Subcutaneous adipose tissue (tissue), 4 donors: ENCODE data around the gene RHBDF2. TPM values are rescaled to one million over a fixed set of nuclear protein-coding genes. Genes with fewer than 3 reads are reported as not detected.

Source experiments
- total RNA-seq, 4 donors: library from RNA; depleted of rRNA; stranded (reverse); fragments of >200 nt; gene quantifications; one replicate each; pipeline ENCODE4 v1.1.0, GENCODE V29; 2016
- TF ChIP-seq, protein P1 (sequence below): fragments of 450-650 bp; IDR thresholded peaks from one replicate; pipeline ENCODE4 v1.5.1; 2016; ENCODE audit warnings: low read depth, mild to moderate bottlenecking, control low read depth, antibody characterized with exemption, moderate library complexity

The RHBDF2 gene
- total RNA-seq, 4 donors from 2014 or later, result 23.2 to 68.0 (median 37.2) TPM

DNA sequence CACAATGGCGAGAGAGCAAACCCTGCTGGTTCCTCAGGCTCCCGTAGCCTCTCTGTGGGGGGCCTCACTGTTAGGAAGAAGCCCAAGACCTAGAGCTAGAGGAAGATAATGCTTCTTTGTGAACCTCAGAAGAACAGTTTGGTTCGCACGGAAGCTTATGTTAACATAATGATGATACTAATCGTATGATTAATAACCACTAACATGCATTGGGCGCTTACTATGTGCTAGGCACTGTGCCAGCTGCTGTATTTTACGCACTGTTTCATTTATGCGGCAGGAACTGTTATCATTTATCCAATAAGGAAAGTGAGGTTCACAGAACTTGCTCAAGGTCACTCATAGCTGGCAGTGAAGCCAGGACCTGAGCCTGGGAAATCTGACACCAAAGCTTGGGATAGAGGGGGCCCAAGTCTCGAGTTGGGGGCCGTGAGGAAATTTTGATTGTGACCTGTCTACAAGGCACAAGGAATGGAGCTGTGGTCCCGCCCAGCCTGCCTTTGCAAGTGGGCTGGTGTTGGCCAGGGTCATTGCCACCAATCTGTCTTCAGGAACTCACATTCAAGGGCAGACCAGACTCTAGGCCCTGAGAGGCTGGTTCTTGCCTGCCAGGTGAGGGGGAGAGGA, 45.4 kb upstream of the RHBDF2 start:
- TF ChIP-seq, protein P1, sequence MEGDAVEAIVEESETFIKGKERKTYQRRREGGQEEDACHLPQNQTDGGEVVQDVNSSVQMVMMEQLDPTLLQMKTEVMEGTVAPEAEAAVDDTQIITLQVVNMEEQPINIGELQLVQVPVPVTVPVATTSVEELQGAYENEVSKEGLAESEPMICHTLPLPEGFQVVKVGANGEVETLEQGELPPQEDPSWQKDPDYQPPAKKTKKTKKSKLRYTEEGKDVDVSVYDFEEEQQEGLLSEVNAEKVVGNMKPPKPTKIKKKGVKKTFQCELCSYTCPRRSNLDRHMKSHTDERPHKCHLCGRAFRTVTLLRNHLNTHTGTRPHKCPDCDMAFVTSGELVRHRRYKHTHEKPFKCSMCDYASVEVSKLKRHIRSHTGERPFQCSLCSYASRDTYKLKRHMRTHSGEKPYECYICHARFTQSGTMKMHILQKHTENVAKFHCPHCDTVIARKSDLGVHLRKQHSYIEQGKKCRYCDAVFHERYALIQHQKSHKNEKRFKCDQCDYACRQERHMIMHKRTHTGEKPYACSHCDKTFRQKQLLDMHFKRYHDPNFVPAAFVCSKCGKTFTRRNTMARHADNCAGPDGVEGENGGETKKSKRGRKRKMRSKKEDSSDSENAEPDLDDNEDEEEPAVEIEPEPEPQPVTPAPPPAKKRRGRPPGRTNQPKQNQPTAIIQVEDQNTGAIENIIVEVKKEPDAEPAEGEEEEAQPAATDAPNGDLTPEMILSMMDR, result no peak

DNA sequence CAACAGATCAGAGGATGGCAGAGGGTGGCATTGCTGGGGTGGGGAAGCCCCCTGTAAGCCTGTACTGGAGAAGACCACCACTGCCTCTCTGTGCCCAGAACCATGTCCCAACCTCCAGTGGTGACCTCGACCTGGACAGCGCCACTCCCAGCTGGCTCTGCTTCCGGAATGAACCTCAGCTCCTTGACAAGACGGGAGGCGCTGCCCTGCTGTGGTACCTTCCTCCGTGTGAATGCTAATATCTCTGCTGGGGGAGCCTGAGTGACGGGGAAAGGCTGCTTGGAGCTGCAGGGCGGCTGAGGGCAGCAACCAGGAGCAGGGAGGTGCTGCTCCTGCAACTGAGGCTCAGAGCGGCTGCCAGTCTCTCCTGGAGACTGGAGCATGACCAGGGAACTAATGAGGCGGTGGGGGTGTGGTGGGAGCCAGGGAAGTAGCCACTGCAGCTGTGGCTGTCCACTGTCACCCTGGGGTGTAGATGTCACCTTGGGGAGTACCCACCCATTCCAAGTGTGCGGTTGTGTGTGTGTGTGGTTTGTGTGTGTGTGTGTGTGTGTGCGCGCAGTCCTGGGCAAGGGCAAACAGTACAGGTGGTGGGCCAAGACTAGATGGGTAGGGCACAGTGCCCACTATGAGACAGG, 44.8 kb upstream of the RHBDF2 start:
- TF ChIP-seq, protein P1, result no peak

DNA sequence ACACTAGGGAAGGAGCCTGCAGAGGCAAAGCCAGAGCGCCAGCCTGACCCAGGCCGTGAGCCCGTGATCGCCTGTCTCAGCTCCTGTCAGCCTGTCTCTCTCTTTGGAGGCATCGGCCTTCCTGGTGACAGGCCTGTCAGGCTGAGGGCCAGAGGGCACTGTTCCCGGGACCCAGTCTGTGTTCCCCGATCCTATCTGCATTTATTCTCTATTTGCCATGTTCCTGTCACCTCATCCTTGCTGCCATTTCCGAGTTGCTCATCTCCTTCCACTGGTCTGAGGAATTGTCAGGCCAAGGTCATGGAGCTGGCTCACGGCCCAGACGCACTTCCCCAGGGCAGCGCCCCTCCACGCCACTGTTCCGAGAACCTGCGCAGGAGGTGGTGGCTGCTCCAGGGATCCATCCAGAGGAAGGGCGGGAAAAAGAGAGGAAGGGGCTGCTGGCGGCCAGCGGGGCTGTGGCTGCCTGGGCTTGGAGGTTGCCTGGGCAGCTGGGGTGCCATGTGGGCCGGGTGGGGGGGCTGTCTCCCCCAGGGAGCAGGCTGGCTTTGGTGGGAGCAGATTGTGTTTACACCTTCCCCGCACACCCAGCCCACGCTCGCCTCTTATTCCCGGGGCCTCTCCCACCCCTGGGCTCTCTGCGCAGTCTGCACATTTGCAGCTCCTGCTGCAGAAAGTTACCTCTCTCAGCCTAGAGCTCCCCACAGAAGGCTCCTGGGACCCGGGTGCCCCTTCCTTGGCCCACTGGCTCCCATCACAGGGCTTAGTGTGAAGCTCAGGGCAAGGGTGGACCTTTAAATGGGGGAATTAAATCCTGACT, 43.5 kb upstream of the RHBDF2 start:
- TF ChIP-seq, protein P1, result no peak

DNA sequence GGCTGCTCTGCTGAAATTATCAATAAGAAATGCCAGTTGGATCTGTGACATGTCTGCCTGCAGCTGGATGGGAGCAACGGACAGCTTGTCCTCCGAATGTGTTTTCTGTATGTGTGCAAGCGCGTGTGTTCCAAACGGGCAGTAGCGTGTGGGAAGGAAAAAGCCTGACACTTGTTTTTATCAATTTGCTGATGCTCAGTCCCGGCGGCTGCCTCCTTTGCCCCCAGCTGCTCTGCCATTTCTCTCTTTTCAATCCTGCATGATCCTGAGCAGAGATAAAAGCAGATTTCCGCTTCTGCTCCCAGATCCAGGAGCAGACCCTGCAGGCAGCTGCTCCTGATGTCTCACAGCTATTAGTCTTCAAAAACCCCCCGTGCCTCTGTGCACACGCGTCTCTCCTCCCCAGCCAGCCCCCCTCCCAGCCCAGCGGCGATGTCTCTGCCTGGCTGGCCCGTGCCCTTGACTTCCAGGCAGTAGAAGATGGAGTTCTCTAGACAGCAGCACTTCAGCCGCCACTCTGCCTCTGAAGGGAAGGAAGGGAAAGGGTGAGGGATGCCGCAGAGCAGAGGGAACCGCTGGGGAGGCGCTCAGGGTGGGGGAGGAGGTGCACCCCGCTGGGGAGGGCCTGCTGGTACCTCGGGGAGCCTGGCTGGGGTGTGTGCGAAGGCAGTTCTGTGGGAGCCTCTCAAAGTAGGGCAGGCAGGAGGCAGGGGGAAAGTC, 42.8 kb upstream of the RHBDF2 start:
- TF ChIP-seq, protein P1, result no peak

DNA sequence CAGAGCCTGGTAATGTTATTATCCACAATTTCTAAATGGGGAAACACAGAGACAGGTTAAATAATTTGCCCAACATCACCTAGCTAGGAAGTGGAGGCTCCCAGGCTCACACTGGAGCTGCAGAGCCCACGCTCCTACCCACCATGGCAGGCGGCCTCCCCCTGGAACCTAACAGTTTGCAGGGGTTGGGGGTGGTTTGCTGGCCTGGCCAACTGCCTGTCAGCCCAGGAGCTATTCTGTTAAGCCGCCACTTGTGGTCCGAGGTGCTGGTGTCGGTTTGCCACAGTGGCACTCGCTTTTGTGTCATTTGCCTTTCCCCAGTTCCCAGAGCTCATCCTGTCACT, 42.2 kb upstream of the RHBDF2 start:
- TF ChIP-seq, protein P1, result no peak

DNA sequence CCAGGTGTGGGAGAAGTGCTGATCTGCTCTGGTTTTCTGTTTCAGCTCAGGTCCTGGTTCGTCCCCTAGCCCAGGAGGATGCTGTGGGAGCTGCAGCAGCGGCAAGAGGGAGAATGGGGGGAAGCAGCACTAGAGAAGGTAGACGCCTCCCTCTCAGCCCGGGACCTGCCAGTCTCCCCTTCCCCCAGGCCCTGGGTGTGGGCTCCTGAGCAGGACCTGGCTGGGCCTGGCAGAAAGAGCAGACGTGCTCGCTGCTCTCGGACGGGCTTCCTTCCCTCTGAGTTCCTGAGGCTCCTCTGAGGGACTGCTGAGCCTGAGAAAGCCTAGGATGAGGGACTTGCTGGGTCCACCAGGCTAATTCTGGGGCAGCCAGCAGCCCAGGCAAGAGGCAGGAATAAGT, 41.8 kb upstream of the RHBDF2 start:
- TF ChIP-seq, protein P1, result no peak

DNA sequence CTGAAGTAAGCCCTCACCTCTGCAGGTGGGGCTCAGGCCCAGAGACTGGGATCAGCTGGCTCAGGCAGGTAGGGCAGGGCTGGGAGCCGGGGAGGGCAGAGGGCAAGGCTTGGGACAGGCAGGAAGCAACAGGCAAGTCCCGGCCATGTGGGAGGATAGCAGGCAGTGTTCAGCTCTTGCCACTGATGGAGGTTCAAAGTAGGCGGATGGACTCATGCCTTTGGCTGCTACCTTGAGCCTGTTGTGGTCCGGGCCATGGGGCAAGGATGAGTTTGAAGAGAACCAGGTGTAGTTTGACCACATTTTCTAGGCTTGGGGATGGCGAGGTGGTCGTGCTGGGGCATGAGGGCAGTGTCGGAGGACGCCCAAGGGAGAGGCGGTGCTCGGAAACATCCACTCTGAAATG, 41.3 kb upstream of the RHBDF2 start:
- TF ChIP-seq, protein P1, result no peak
